Stimulated activated naive CD8-positive, alpha-beta T cell treated with anti-CD3 and anti-CD28 coated beads, Interleukin-15, amount 100 ng/mL, for 72 hours (primary cell): ENCODE data around the gene SLC30A5.
A peak's percentile ranks its signal among the peaks of the same experiment; 100 is the strongest.
"Not testable (repeated sequence)": the region's sequence is repeated elsewhere in the genome, so short reads cannot be mapped to it uniquely, and the experiment has no call there.

Experiments used
- ATAC-seq: fragments of 150-1000 bp; cut with Tn5 transposase; 2 replicates; pipeline ENCODE4 v1.10.0; 2021; ENCODE audit warnings: mild to moderate bottlenecking, moderate library complexity
- DNase-seq, 2 donors: peaks; one replicate each; pipeline ENCODE4 v3.0.0; 2021 to 2022
- H3K27ac Mint-ChIP-seq, 2 donors: one replicate each; pipeline ENCODE4 v1.8.0; 2022; ENCODE audit warnings: mild to moderate bottlenecking in 2 of 2, mixed read lengths in 2 of 2, moderate library complexity in 2 of 2
- H3K27me3 Mint-ChIP-seq: one replicate; pipeline ENCODE4 v1.8.0; 2022; ENCODE audit warnings: mixed read lengths
- H3K4me1 Mint-ChIP-seq: one replicate; pipeline ENCODE4 v1.8.0; 2022; ENCODE audit warnings: mild to moderate bottlenecking, mixed read lengths
- H3K4me3 Mint-ChIP-seq, 2 donors: one replicate each; pipeline ENCODE4 v1.8.0; 2022; ENCODE audit warnings: mild to moderate bottlenecking in 2 of 2, mixed read lengths in 2 of 2, moderate library complexity in 1 of 2
- H3K9me3 Mint-ChIP-seq, 2 donors: one replicate each; pipeline ENCODE4 v1.8.0; 2022; ENCODE audit warnings: mixed read lengths in 2 of 2

The SLC30A5 gene

DNA sequence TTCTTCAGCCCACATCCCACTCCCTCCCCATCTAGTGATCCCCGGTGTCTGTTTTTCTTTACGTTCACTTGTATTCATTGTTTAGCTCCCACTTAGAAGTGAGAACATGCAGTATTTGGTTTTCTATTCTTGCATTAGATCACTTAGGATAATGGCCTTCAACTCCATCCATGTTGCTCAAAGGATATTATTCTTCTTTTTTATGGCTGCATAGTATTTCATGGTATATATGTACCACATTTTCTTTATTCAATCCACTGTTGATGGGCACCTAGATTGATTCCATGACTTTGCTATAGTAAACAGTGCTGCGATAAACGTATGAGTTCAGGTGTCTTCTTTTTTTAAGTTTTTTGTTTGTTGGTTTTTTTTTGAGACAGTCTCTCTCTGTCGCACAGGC lies 44.0 kb downstream of the SLC30A5 start:
- Mint-ChIP-seq H3K27me3 (no peaks in the 10 kb centered on the region), H3K27ac (no peak overlapping the region), H3K4me1 (no peaks in the 10 kb centered on the region), H3K9me3 (peaks cover 9 to 21% of the 10 kb centered on the region in 2 donors), H3K4me3 (no peak overlapping the region)
- DNase-seq (no peak), ATAC-seq (no peak)

DNA sequence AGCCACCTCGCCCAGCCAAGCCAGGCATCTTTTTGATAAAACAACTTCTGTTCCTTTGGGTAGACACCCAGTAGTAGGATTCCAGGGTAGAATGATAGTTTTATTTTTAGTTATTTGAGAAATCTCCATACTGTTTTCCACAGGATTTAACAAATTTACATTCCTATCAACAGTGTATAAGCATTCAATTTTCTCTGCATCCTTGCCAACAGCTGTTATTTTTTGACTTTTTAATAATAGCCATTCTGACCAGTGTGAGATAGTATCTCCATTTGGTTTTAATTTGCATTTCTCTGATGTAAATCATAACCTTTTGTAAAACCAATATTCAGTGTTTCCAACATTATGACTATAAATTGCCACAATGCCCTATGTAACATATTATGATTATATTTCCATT lies 45.0 kb downstream of the SLC30A5 start:
- peaks cover 9 to 21% of the 10 kb centered on the region in 2 donors for H3K9me3 Mint-ChIP-seq
- no peaks in the 10 kb centered on the region for H3K27me3 Mint-ChIP-seq
- DNase-seq (no peak), ATAC-seq (no peak)
- H3K4me3 Mint-ChIP-seq: no peak overlapping the region
- no peaks in the 10 kb centered on the region for H3K4me1 Mint-ChIP-seq
- H3K27ac Mint-ChIP-seq: no peak overlapping the region

DNA sequence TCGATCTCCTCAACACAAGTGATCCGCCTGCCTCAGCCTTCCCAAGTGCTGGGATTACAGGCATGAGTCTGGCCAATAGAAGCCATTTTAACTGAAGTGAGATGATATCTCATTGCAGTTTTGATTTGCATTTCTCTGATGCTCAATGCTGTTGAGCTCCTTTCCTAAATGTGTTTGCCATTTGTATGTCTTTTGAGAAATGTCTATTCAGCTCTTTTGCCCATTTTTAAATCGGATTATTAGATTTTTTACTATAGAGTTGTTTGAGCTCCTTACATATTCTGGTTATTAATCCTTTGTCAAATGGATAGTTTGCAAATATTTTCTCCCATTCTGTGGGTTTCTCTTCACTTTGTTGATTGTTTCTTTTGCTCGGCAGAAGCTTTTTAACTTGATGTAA lies 46.4 kb downstream of the SLC30A5 start:
- not testable (repeated sequence) for H3K4me1 Mint-ChIP-seq, H3K27me3 Mint-ChIP-seq, H3K4me3 Mint-ChIP-seq, ATAC-seq, DNase-seq
- Mint-ChIP-seq H3K9me3 (peaks cover 9 to 21% of the 10 kb centered on the region in 2 donors), H3K27ac (peak overlapping the region in 1 of 2 donors; percentile 35)

DNA sequence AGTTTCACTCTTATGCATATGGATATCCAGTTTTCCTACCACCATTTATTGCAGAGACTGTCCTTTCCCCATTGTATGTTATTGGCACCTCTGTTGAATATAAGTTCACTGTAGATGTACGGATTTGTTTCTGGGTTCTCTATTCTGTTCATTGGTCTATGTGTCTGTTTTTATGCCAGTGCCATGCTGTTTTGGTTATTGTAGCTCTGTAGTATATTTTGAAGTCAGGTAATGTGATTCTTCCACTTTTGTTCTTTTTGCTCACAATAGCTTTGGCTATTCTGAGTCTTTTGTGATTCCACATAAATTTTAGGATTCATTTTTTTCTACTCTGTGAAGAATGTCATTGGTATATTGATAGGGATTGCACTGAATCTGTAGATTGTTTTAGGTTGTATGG lies 47.0 kb downstream of the SLC30A5 start:
- no peak overlapping the region for H3K27ac Mint-ChIP-seq
- H3K4me1 Mint-ChIP-seq: no peaks in the 10 kb centered on the region
- peaks cover 9 to 21% of the 10 kb centered on the region in 2 donors for H3K9me3 Mint-ChIP-seq
- H3K27me3 Mint-ChIP-seq: no peaks in the 10 kb centered on the region
- DNase-seq (no peak), ATAC-seq (no peak)
- H3K4me3 Mint-ChIP-seq: no peak overlapping the region

DNA sequence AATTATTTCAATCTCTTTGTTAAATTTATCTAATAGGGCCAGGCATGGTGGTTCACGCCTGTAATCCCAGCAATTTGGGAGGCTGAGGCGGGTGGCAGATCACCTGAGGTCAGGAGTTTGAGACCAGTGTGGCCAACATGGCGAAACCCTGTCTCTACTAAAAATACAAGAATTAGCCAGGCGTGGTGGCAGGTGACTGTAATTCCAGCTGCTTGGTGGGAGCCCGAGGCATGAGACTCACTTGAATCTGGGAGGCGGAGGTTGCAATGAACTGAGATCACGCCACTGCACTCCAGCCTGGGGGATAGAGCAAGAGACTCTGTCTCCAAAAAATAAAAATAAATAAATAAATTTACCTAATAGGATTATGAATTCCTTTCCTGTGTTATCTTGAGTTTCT lies 54.8 kb downstream of the SLC30A5 start:
- DNase-seq, H3K4me3 Mint-ChIP-seq, H3K27ac Mint-ChIP-seq, ATAC-seq, H3K4me1 Mint-ChIP-seq, H3K9me3 Mint-ChIP-seq, H3K27me3 Mint-ChIP-seq: not testable (repeated sequence)

DNA sequence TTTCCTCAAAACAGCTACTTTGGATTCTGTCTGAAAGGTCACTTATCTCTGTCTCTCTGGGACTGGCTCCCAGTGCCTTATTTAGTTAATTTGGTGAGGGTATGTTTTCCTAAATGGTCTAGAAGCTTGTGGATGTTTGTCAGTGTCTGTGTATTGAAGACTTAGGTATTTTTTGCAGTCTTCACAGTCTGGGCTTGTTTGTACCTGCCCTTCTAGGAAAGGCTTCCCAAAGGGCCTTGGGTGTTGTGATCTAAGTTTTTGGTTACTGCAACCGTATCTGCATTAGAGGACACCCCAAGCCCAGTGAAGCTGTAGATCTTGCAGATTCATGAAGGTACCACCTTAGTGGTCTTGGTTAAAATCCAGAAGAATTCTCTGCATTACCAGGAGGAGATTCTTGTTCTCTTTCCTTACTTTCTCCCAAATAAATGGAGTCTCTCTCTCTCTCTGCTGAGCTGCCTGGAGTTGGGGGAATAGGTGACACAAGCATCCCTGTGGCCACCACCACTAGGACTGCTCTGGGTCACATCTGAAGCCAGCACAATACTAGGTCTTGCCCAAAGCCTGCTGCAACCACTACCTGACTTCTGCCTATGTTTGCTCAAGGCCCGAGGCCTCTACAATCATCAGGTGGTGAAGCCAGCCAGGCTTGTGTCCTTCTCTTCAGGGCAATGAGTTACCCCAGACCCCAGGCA lies 55.3 kb downstream of the SLC30A5 start:
- Mint-ChIP-seq H3K27me3 (no peaks in the 10 kb centered on the region), H3K4me3 (no peak overlapping the region), H3K27ac (peak overlapping the region; percentile 12 to 66), H3K4me1 (no peaks in the 10 kb centered on the region), H3K9me3 (no peaks in the 10 kb centered on the region)
- ATAC-seq (no peak), DNase-seq (no peak)

DNA sequence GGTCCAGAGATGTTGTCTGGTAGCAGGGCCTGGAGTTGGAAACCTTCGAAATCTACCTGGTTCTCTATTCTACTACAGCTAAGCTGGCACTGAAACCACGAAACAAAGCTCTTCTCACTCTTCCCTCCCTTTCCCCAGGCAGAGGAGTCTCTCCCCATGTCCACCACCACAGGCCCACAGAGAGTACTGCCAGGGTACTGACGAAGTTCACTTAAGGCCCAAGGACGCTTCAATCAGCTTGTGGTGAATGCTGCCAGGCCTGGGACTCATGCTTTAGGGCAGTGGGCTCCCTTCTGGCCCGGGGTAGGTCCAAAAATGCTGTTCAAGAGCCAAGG lies 55.8 kb downstream of the SLC30A5 start:
- H3K27ac Mint-ChIP-seq: peak overlapping the region; percentile 12 to 66
- ATAC-seq: no peak
- no peaks in the 10 kb centered on the region for H3K27me3 Mint-ChIP-seq
- no peak overlapping the region for H3K4me3 Mint-ChIP-seq
- no peaks in the 10 kb centered on the region for H3K4me1 Mint-ChIP-seq
- no peak for DNase-seq
- no peaks in the 10 kb centered on the region for H3K9me3 Mint-ChIP-seq

DNA sequence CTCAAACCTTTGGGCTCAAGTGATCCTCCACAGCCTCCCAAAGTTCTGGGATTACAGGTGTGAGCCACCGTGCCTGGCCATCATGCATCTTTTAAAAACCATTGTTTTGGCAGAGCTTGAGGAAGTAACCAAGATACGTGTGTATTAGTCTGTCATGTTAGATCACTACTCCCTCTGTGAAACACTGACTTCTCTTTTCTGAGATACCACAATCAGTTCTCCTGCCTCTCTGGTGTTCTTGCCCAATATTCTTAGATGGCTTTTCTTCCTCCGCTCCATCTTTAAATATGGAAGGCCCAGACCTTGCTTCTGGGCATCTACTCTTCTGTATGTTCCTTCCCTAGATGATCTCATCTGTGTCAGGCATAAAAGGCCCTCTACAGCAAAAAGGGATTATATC lies 58.9 kb downstream of the SLC30A5 start:
- no peak for ATAC-seq
- H3K27ac Mint-ChIP-seq: no peak overlapping the region
- H3K9me3 Mint-ChIP-seq: no peaks in the 10 kb centered on the region

DNA sequence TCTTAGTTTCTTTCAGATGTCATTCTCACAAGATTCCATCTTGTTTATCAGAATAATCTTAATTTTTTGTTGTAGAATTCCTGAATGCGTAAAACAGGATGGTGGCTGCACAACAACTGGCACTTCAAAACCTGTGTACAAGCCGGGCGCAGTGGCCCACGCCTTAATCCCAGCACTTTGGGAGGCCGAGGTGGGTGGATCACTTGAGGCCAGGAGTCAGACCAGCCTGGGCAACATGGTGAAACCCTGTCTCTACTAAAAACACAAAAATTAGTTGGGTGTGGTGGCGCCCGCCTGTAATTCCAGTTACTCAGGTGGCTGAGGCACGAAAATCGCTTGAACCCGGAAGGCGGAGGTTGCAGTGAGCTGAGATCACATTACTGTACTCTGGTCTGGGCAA lies 62.6 kb downstream of the SLC30A5 start:
- DNase-seq: no peak
- Mint-ChIP-seq H3K4me1 (no peaks in the 10 kb centered on the region), H3K27ac (no peak overlapping the region), H3K27me3 (no peaks in the 10 kb centered on the region), H3K9me3 (no peaks in the 10 kb centered on the region), H3K4me3 (no peak overlapping the region)
- no peak for ATAC-seq

More for the DNA sequence above, 58.9 kb downstream of the SLC30A5 start:
- no peak for DNase-seq
- H3K27me3 Mint-ChIP-seq: no peaks in the 10 kb centered on the region
- H3K4me1 Mint-ChIP-seq: no peaks in the 10 kb centered on the region
- no peak overlapping the region for H3K4me3 Mint-ChIP-seq

DNA sequence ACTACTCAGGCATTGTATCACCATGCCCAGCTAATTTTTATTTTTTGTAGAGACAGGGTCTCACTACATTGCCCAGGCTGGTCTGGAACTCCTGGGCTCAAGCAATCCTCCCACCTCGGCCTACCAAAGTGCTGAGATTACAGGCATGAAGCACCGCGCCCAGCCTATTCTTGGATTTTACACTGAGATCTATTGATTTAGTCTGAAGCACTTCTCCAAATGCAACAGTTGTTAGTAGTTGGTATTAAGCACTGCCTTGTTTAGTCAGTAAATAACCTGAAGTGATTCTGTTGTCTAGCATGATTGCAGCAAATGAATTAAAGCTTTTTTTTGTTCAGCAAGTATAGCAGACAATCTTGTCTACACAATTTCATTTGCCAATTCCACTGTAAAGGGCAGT lies 64.2 kb downstream of the SLC30A5 start:
- Mint-ChIP-seq H3K4me3 (no peak overlapping the region), H3K9me3 (no peaks in the 10 kb centered on the region), H3K4me1 (no peaks in the 10 kb centered on the region), H3K27ac (no peak overlapping the region), H3K27me3 (no peaks in the 10 kb centered on the region)
- DNase-seq: no peak
- ATAC-seq: no peak

DNA sequence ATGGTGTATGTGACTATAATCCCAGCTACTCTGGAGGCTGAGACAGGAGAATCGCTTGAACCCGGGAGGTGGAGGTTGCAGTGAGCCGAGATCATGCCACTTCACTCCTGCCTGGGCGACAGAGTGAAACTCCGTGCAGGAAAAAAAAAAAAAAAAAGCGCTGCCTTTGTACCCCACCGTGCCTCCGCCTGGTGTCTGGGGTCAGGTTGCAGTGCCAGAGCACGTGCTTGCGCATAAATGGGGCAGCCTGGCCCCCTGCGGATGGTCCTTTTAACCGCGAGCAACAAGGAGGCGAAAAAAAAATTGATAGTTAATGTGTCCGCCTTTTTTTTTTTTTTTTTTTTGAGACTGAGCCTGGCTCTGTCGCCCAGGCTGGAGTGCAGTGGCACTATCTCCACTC lies 66.8 kb downstream of the SLC30A5 start:
- ATAC-seq (no peak), DNase-seq (no peak)
- H3K4me1 Mint-ChIP-seq: peaks cover 2% of the 10 kb centered on the region
- no peaks in the 10 kb centered on the region for H3K9me3 Mint-ChIP-seq
- no peak overlapping the region for H3K4me3 Mint-ChIP-seq
- H3K27me3 Mint-ChIP-seq: no peaks in the 10 kb centered on the region
- H3K27ac Mint-ChIP-seq: no peak overlapping the region

DNA sequence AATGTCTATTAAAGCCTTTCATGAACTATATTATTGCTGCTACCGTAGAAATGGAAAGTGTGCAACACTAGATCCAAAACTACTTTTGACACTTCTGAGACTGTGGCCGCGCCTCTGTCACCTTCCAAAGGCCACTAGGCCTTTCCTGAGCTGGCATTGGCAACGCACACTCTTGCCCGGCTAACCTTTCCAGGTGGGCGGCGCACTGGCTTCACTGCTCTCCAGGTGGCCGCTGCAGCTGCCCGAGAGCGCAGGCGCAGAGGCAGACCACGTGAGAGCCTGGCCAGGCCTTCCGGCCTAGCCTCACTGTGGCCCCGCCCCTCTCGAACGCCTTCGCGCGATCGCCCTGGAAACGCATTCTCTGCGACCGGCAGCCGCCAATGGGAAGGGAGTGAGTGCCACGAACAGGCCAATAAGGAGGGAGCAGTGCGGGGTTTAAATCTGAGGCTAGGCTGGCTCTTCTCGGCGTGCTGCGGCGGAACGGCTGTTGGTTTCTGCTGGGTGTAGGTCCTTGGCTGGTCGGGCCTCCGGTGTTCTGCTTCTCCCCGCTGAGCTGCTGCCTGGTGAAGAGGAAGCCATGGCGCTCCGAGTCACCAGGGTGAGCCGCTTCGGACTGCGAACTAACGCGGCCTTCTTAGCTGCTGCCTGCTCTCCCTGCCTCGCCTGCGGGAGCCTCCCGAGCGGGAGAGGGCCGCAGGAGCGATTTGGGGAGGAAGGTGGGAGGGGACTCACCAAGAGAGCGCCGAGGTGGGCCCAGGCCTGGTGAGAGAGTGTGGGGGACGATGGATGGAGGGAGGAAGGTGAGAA lies 73.1 kb downstream of the SLC30A5 start, which contains the start of gene CCNB1:
Gene CCNB1, plus strand, starts transcription at position 465 of the 807 bp plus-strand sequence. Its CDS starts 113 bp downstream, at position 578.
- ATAC-seq (peak; percentile 99), DNase-seq (peak; percentile 97 to 99)
- Mint-ChIP-seq H3K9me3 (peaks cover 0 to 4% of the 10 kb centered on the region in 2 donors), H3K4me1 (peaks cover 33% of the 10 kb centered on the region), H3K27ac (peak within 1 kb of the TSS; percentile 96 to 98), H3K27me3 (no peaks in the 10 kb centered on the region), H3K4me3 (peak within 1 kb of the TSS; percentile 93 to 97)

DNA sequence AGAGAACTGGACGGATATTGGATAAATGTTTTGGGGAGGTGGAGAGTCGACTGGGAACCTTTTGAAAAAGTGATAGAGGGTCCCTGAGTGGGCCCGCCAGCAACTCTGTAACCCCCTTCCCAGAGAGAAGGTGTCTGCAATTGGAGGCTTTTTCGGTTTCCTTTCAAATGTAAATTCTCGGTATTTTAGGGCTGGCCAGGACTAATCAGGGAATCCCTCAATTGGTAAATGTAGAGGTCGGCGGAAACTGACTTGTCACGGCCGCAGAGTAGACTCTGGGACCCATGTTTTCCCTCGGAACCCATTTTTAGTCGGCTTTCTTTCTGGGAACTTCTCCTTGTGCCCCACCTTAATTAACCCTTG lies 73.7 kb downstream of the SLC30A5 start:
- peak overlapping the region; percentile 96 to 98 for H3K27ac Mint-ChIP-seq
- peak overlapping the region; percentile 93 to 97 for H3K4me3 Mint-ChIP-seq
- no peaks in the 10 kb centered on the region for H3K27me3 Mint-ChIP-seq
- peaks cover 0 to 4% of the 10 kb centered on the region in 2 donors for H3K9me3 Mint-ChIP-seq
- peaks cover 33% of the 10 kb centered on the region for H3K4me1 Mint-ChIP-seq
- DNase-seq (no peak), ATAC-seq (no peak)

DNA sequence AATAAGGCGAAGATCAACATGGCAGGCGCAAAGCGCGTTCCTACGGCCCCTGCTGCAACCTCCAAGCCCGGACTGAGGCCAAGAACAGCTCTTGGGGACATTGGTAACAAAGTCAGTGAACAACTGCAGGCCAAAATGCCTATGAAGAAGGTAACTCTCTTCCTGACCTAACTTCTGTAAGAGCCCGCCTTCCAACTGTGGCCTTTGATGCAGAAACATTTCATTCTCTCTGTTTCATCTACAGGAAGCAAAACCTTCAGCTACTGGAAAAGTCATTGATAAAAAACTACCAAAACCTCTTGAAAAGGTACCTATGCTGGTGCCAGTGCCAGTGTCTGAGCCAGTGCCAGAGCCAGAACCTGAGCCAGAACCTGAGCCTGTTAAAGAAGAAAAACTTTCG lies 74.1 kb downstream of the SLC30A5 start:
- H3K4me3 Mint-ChIP-seq: peak overlapping the region; percentile 93 to 97
- peaks cover 0 to 4% of the 10 kb centered on the region in 2 donors for H3K9me3 Mint-ChIP-seq
- peak overlapping the region; percentile 96 to 98 for H3K27ac Mint-ChIP-seq
- ATAC-seq (no peak), DNase-seq (no peak)
- H3K27me3 Mint-ChIP-seq: no peaks in the 10 kb centered on the region
- peaks cover 33% of the 10 kb centered on the region for H3K4me1 Mint-ChIP-seq

DNA sequence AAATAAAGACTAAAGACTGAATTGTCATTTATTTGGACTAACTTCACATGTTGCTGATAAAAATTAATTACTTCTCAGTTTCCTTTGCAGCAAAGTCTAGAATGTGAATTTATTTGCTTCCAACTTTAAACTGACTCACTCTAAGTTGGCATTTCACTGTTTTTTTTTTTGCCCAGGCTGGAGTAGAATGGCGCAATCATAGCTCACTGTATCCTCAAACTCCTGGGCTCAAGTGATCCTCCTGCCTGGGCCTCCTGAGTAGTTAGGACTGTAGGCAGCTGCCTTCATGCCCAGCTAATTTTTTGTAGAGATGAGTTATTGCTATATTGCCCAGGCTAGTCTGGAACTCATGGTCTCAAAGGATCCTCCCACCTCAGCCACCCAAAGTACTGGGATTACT lies 76.7 kb downstream of the SLC30A5 start:
- DNase-seq (no peak), ATAC-seq (no peak)
- peaks cover 0 to 4% of the 10 kb centered on the region in 2 donors for H3K9me3 Mint-ChIP-seq
- H3K27me3 Mint-ChIP-seq: no peaks in the 10 kb centered on the region
- H3K27ac Mint-ChIP-seq: no peak overlapping the region
- H3K4me3 Mint-ChIP-seq: no peak overlapping the region
- peaks cover 32% of the 10 kb centered on the region for H3K4me1 Mint-ChIP-seq

DNA sequence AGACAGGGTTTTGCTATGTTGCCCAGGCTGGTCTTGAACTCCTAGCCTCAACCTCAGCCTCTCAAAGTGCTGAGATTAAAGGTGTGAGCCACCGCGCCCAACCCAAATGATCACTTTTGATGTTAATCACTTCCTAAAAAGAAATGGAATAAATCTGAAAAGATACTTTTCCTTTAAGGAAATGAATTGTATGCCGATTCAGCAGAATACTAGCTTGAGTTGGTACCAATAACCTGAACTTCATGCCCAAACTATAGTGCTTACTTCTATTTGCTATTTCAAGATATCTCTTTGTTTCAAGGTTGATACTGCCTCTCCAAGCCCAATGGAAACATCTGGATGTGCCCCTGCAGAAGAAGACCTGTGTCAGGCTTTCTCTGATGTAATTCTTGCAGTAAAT lies 77.2 kb downstream of the SLC30A5 start:
- Mint-ChIP-seq H3K4me3 (no peak overlapping the region), H3K4me1 (peaks cover 28% of the 10 kb centered on the region), H3K27me3 (no peaks in the 10 kb centered on the region), H3K9me3 (peaks cover 0 to 4% of the 10 kb centered on the region in 2 donors), H3K27ac (no peak overlapping the region)
- ATAC-seq (no peak), DNase-seq (no peak)
